HepG2 (cell line): ENCODE results near the gene ATP8B1. TPM values are rescaled to one million over a fixed set of nuclear protein-coding genes. Genes with fewer than 3 reads are reported as not detected.

ENCODE experiments used
- FLYWCH1 ChIP-seq: sonication (generic); formaldehyde crosslinking; IDR thresholded peaks from 2 replicates; pipeline ENCODE4 v1.8.1; 2023; ENCODE audit warnings: mild to moderate bottlenecking, missing genetic modification reagents
- GATA4 ChIP-seq: sonication (generic); IDR thresholded peaks from 2 replicates; pipeline ENCODE4 v1.6.1; 2016; ENCODE audit warnings: antibody characterized with exemption, low read depth, borderline replicate concordance
- GATAD1 ChIP-seq: IDR thresholded peaks from 2 replicates; pipeline ENCODE4 v1.6.1; 2016; ENCODE audit warnings: missing genetic modification reagents, missing compliant biosample characterization
- KMT2A ChIP-seq: sonication (generic); formaldehyde crosslinking; IDR thresholded peaks from 2 replicates; pipeline ENCODE4 v1.4.0; 2020; ENCODE audit warnings: missing genetic modification reagents
- PAWR ChIP-seq: sonication (generic); formaldehyde crosslinking; IDR thresholded peaks from 2 replicates; pipeline ENCODE4 v1.4.0; 2020; ENCODE audit warnings: missing genetic modification reagents, mild to moderate bottlenecking, borderline replicate concordance
- YY1 ChIP-seq: IDR thresholded peaks from 2 replicates; pipeline ENCODE4 v1.6.1; 2011; ENCODE audit warnings: low read length, low read depth, moderate library complexity, mild to moderate bottlenecking; ENCODE audit not compliant: insufficient read depth, insufficient replicate concordance
- ZNF121 ChIP-seq: sonication (generic); formaldehyde crosslinking; IDR thresholded peaks from 2 replicates; pipeline ENCODE4 v1.5.0; 2020; ENCODE audit warnings: mild to moderate bottlenecking, missing genetic modification reagents
- ZNF354B ChIP-seq: sonication (generic); formaldehyde crosslinking; IDR thresholded peaks from 2 replicates; pipeline ENCODE4 v1.8.0; 2022; ENCODE audit warnings: mild to moderate bottlenecking, missing genetic modification reagents
- ZNF614 ChIP-seq: IDR thresholded peaks from 2 replicates; pipeline ENCODE4 v1.6.1; 2018; ENCODE audit warnings: missing biosample characterization, missing genetic modification reagents, inconsistent platforms, borderline replicate concordance
- ZNF703 ChIP-seq: sonication (generic); formaldehyde crosslinking; IDR thresholded peaks from 2 replicates; pipeline ENCODE4 v1.5.1; 2020; ENCODE audit warnings: missing genetic modification reagents, mild to moderate bottlenecking, moderate library complexity, borderline replicate concordance
- ZNF790 ChIP-seq: sonication (generic); formaldehyde crosslinking; IDR thresholded peaks from 2 replicates; pipeline ENCODE4 v1.8.0; 2022; ENCODE audit warnings: missing genetic modification reagents, mild to moderate bottlenecking, borderline replicate concordance
- ZNF841 ChIP-seq: sonication (generic); formaldehyde crosslinking; IDR thresholded peaks from 2 replicates; pipeline ENCODE4 v1.8.1; 2023; ENCODE audit warnings: missing genetic modification reagents, borderline replicate concordance
- polyA plus RNA-seq, 8 experiments: library from polyadenylated mRNA; depleted of rRNA in 3 of 8; stranded (reverse) in 7 of 8; unstranded in 1 of 8; fragments of >200 nt; fragmentation: Illumina TruSeq in 4 of 8; extraction: Trizol in 4 of 8; gene quantifications; 2 replicates each; pipeline versions ENCODE4 v1.2.1 to v1.2.3, GENCODE V29; 2011 to 2016; ENCODE audit warnings: low read depth in 4 of 8, missing spikeins in 1 of 8, mixed read lengths in 1 of 8; ENCODE audit not compliant: insufficient read depth in 1 of 8
- total RNA-seq, 5 experiments: library from RNA; depleted of rRNA; stranded (reverse); fragments of >200 nt; fragmentation: Illumina TruSeq; extraction: Trizol; gene quantifications; 2 replicates each; pipeline ENCODE4 v1.2.3, GENCODE V29; 2016; ENCODE audit warnings: low read depth in 1 of 5
- TF ChIP-seq, protein P1 (sequence below): sonication (generic); formaldehyde crosslinking; IDR thresholded peaks from 2 replicates; pipeline ENCODE4 v1.5.0; 2020; ENCODE audit warnings: mild to moderate bottlenecking, missing genetic modification reagents, borderline replicate concordance
- TF ChIP-seq, protein P2 (sequence below): sonication (generic); formaldehyde crosslinking; IDR thresholded peaks from 2 replicates; pipeline ENCODE4 v1.4.0; 2020; ENCODE audit warnings: missing genetic modification reagents
- TF ChIP-seq, protein P3 (sequence below): sonication (generic); IDR thresholded peaks from 2 replicates; pipeline ENCODE4 v1.6.1; 2016; ENCODE audit warnings: low read depth, borderline replicate concordance
- TF ChIP-seq, protein P4 (sequence below): sonication (generic); formaldehyde crosslinking; IDR thresholded peaks from 2 replicates; pipeline ENCODE4 v1.5.1; 2020; ENCODE audit warnings: mild to moderate bottlenecking, missing genetic modification reagents, borderline replicate concordance

The ATP8B1 gene
- total and polyA plus RNA-seq, 2 of the 13 experiments (the other 11 are each of a cell fraction or from before 2014, with no cell fraction given) = 2.8 to 4.0 TPM

DNA sequence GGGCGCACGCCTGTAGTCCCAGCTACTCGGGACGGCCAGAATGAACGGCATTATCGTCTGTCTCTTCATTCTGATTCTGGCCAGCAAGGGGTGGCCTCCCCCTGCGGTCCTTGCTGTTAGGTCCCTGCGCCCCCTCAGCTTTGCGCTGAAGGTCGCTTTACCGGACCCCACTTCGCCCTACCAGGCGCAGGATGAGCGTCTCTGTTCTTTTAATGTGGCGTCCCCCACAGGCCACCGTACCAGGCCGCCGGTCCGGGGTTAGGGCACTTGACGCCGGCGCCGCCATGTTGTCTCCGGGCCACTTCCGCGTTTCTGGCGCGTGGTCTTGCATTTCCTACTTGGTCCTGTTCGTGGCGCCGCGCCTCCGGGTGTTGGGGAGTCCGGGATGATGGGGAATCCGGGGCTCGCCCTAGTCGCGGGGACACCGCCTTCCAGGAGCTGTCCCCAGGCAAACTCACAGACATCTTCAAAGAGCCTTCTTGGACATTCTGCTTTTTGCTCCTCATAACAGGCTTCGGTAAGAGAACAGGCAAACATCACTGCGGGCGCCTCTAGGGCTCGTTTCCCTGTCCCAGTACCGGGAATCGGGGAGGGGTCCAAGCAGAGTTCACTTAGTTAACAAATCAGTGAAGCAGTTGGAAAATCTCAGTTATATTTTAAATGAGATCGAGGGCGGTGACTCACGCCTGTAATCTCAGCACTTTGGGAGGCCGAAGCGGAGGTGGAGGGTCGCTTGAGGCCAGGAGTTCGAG is 172.9 kb downstream of the ATP8B1 start (continued):
- TF ChIP-seq, protein P1, sequence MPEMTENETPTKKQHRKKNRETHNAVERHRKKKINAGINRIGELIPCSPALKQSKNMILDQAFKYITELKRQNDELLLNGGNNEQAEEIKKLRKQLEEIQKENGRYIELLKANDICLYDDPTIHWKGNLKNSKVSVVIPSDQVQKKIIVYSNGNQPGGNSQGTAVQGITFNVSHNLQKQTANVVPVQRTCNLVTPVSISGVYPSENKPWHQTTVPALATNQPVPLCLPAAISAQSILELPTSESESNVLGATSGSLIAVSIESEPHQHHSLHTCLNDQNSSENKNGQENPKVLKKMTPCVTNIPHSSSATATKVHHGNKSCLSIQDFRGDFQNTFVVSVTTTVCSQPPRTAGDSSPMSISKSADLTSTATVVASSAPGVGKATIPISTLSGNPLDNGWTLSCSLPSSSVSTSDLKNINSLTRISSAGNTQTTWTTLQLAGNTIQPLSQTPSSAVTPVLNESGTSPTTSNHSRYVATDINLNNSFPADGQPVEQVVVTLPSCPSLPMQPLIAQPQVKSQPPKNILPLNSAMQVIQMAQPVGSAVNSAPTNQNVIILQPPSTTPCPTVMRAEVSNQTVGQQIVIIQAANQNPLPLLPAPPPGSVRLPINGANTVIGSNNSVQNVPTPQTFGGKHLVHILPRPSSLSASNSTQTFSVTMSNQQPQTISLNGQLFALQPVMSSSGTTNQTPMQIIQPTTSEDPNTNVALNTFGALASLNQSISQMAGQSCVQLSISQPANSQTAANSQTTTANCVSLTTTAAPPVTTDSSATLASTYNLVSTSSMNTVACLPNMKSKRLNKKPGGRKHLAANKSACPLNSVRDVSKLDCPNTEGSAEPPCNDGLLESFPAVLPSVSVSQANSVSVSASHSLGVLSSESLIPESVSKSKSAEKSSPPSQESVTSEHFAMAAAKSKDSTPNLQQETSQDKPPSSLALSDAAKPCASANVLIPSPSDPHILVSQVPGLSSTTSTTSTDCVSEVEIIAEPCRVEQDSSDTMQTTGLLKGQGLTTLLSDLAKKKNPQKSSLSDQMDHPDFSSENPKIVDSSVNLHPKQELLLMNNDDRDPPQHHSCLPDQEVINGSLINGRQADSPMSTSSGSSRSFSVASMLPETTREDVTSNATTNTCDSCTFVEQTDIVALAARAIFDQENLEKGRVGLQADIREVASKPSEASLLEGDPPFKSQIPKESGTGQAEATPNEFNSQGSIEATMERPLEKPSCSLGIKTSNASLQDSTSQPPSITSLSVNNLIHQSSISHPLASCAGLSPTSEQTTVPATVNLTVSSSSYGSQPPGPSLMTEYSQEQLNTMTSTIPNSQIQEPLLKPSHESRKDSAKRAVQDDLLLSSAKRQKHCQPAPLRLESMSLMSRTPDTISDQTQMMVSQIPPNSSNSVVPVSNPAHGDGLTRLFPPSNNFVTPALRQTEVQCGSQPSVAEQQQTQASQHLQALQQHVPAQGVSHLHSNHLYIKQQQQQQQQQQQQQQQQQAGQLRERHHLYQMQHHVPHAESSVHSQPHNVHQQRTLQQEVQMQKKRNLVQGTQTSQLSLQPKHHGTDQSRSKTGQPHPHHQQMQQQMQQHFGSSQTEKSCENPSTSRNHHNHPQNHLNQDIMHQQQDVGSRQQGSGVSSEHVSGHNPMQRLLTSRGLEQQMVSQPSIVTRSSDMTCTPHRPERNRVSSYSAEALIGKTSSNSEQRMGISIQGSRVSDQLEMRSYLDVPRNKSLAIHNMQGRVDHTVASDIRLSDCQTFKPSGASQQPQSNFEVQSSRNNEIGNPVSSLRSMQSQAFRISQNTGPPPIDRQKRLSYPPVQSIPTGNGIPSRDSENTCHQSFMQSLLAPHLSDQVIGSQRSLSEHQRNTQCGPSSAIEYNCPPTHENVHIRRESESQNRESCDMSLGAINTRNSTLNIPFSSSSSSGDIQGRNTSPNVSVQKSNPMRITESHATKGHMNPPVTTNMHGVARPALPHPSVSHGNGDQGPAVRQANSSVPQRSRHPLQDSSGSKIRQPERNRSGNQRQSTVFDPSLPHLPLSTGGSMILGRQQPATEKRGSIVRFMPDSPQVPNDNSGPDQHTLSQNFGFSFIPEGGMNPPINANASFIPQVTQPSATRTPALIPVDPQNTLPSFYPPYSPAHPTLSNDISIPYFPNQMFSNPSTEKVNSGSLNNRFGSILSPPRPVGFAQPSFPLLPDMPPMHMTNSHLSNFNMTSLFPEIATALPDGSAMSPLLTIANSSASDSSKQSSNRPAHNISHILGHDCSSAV (CRISPR knock-in tag) = no peak
- TF ChIP-seq FLYWCH1 (CRISPR knock-in tag) (no peak), ZNF841 (CRISPR knock-in tag) (no peak), GATAD1 (CRISPR knock-in tag) (peak; percentile 88), ZNF614 (CRISPR knock-in tag) (0 out of 2 replicates have a peak, but pooled peaks have one; percentile 54), ZNF121 (CRISPR knock-in tag) (no peak), YY1 (peak; percentile 100), ZNF354B (CRISPR knock-in tag) (no peak), KMT2A (CRISPR knock-in tag) (peak; percentile 70), ZNF703 (CRISPR knock-in tag) (no peak), GATA4 (no peak), ZNF790 (CRISPR knock-in tag) (peak; percentile 30; the same call in 1 of the 2 replicates), PAWR (CRISPR knock-in tag) (no peak)
- TF ChIP-seq, protein P2, sequence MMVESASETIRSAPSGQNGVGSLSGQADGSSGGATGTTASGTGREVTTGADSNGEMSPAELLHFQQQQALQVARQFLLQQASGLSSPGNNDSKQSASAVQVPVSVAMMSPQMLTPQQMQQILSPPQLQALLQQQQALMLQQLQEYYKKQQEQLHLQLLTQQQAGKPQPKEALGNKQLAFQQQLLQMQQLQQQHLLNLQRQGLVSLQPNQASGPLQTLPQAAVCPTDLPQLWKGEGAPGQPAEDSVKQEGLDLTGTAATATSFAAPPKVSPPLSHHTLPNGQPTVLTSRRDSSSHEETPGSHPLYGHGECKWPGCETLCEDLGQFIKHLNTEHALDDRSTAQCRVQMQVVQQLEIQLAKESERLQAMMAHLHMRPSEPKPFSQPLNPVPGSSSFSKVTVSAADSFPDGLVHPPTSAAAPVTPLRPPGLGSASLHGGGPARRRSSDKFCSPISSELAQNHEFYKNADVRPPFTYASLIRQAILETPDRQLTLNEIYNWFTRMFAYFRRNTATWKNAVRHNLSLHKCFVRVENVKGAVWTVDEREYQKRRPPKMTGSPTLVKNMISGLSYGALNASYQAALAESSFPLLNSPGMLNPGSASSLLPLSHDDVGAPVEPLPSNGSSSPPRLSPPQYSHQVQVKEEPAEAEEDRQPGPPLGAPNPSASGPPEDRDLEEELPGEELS = peak; percentile 52; the same call in 1 of the 2 replicates
- TF ChIP-seq, protein P3, sequence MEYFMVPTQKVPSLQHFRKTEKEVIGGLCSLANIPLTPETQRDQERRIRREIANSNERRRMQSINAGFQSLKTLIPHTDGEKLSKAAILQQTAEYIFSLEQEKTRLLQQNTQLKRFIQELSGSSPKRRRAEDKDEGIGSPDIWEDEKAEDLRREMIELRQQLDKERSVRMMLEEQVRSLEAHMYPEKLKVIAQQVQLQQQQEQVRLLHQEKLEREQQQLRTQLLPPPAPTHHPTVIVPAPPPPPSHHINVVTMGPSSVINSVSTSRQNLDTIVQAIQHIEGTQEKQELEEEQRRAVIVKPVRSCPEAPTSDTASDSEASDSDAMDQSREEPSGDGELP = peak; percentile 92; the same call in 1 of the 2 replicates
- TF ChIP-seq, protein P4, sequence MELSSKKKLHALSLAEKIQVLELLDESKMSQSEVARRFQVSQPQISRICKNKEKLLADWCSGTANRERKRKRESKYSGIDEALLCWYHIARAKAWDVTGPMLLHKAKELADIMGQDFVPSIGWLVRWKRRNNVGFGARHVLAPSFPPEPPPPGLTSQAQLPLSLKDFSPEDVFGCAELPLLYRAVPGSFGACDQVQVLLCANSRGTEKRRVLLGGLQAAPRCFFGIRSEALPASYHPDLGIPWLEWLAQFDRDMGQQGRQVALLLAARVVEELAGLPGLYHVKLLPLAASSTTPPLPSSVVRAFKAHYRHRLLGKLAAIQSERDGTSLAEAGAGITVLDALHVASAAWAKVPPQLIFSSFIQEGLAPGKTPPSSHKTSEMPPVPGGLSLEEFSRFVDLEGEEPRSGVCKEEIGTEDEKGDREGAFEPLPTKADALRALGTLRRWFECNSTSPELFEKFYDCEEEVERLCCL (CRISPR knock-in tag) = no peak
